HG02623 (cell line): ENCODE measurements around the gene WNT2B.

Source experiments
- ATAC-seq: cut with Tn5 transposase; IDR thresholded peaks from one replicate; pipeline ENCODE4 v1.9.1; 2021; ENCODE audit warnings: moderate library complexity; ENCODE audit not compliant: unreplicated experiment

Gene WNT2B

GRCh38 chr1:112565800-112566199, 57.0 kb downstream of the WNT2B start:
- no peak for ATAC-seq

DNA sequence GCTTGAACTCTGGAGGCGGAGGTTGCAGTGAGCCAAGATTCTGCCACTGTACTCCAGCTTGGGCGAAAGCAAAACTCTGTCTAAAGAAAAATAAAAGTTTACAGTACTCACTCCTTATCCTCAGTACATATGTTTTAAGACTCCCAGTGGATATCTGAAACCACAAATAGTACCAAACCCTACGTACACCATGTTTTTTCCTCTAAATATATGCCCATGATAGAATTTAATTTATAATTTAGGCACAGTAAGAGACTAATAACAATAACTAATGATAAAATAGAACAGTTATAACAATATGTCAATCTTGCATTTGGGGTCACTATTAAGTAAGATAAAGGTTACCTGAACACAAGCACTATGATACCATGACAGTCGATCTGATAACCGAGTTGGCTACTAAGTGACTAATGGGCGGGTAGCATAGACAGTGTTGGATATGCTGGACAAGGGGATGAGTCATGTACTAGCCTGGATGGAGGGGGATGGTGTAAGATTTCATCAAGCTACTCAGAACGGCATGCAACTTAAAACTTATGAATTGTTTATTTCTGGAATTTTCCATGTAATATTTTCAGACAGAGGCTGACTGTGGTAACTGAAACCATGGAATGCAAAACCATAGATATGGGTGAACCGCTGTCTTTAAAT, 66.5 kb downstream of the WNT2B start:
- no peak for ATAC-seq

DNA sequence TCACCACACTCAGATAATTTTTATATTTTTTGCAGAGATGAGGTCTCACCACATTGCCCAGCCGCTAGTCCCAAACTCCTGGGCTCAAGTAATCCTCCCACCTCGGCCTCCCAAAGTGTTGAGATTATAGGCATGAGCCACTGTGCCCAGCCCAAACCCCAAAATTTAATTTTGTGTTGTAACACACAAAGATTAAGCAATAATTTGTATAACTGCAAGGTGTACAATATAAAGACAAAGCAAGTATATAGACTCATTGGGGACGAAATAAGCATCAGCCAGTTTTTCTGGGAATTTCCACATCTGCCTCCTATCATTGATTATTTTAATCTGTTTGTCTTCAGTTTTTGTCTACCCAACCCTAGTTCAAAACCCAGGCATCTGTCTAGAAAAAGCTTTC, 67.5 kb downstream of the WNT2B start:
- ATAC-seq = no peak
